Fibroblast of villous mesenchyme (primary cell): ENCODE data around the gene CABP1. TPM values are rescaled to one million over a fixed set of nuclear protein-coding genes. Genes with fewer than 3 reads are reported as not detected.
"Not testable (repeated sequence)": the region's sequence is repeated elsewhere in the genome, so short reads cannot be mapped to it uniquely, and the experiment has no call there.

Source experiments
- DNase-seq: peaks from one replicate; pipeline ENCODE4 v3.0.0-alpha.2; 2010; ENCODE audit warnings: low read depth
- H3K4me3 ChIP-seq: 2 replicates; pipeline ENCODE4 v1.5.1; 2011; ENCODE audit warnings: low read depth, mild to moderate bottlenecking, low read length
- total RNA-seq: library from RNA; depleted of rRNA; stranded (reverse); fragments of >200 nt; gene quantifications from 2 replicates; pipeline ENCODE4 v1.2.3, GENCODE V29; 2012
- TF ChIP-seq, protein P1 (sequence below): IDR thresholded peaks from 2 replicates; pipeline ENCODE4 v1.5.1; 2012; ENCODE audit warnings: low read depth, mild to moderate bottlenecking, low read length; ENCODE audit not compliant: insufficient read depth

CABP1 gene
- total RNA-seq, 1 donor = not detected

DNA sequence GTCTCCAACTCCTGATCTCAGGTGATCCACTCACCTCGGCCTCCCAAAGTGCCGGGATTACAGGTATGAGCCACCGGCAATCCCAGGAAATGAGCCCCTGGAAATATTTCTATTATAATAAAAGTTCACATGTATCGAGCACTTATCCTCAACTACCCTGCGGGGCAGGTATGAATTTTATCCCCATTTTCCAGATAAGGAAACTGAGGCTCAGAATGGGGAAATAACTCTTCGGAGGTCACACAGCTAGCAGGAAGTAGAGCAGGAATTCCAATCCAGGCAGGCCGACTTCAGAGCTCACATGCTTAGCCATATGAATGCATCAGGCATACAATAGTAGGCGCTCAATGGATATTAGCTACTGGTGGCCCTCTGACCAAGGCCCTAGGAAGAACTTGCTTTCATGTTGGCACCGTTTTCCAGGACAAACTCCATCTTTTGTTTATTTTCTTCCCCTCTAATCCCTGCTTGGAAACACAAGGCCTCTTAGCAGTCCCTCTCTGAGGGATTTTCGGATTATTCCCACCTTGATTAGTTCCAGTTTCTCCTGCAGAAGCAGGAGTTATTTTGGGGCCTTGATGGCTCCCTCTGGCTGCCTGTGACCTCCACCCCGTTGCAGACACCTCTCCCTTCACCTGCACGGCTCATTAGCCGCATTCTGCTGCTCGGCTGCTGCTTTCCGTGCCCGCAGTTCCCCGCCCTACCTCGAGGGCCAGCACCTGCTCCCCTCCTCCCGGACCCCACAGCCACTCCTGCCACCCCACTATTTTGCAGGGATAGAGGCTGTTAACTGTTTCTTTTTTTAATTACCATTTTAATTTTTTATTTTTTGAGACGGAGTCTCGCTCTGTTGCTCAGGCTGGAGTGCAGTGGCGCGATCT is 40.5 kb upstream of the CABP1 start:
- DNase-seq = no peak
- no peak overlapping the region for H3K4me3 ChIP-seq
- TF ChIP-seq, protein P1, sequence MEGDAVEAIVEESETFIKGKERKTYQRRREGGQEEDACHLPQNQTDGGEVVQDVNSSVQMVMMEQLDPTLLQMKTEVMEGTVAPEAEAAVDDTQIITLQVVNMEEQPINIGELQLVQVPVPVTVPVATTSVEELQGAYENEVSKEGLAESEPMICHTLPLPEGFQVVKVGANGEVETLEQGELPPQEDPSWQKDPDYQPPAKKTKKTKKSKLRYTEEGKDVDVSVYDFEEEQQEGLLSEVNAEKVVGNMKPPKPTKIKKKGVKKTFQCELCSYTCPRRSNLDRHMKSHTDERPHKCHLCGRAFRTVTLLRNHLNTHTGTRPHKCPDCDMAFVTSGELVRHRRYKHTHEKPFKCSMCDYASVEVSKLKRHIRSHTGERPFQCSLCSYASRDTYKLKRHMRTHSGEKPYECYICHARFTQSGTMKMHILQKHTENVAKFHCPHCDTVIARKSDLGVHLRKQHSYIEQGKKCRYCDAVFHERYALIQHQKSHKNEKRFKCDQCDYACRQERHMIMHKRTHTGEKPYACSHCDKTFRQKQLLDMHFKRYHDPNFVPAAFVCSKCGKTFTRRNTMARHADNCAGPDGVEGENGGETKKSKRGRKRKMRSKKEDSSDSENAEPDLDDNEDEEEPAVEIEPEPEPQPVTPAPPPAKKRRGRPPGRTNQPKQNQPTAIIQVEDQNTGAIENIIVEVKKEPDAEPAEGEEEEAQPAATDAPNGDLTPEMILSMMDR = no peak

DNA sequence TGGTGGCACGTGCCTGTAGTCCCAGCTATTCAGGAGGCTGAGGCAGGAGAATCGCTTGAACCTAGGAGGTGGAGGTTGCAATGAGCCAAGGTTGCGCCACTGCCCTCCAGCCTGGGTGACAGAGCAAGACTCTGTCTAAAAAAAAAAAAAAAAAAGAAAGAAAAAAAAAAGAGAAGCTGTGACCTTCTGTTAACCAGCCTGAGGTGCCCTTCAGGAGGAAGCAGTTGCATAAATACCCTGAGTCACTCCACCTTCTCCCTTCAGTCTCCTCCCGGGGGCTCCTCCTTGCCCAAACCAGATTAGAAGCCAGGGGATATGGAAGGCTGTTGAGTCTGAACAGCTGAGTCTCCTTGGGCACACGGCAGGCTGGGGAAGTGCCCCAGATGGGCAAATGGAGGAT is 38.0 kb upstream of the CABP1 start:
- DNase-seq, H3K4me3 ChIP-seq: not testable (repeated sequence)

DNA sequence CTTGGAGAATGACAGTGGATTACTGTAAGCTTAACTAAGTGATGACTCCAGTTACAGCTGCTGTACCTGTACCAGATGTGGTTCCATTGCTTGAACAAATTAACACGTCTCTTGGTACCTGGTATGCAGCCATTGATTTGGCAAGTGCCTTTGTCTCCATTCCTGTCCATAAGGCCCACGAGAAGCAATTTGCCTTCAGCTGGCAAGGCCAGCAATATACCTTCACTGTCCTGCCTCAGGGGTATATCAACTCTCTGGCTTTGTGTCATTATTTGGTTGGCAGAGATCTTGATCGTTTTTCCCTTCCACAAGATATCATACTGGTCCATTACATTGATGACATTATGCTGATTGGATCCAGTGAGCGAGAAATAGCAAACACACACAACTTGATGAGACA is 29.9 kb upstream of the CABP1 start:
- TF ChIP-seq, protein P1 = no peak
- DNase-seq = no peak
- H3K4me3 ChIP-seq = no peak overlapping the region

DNA sequence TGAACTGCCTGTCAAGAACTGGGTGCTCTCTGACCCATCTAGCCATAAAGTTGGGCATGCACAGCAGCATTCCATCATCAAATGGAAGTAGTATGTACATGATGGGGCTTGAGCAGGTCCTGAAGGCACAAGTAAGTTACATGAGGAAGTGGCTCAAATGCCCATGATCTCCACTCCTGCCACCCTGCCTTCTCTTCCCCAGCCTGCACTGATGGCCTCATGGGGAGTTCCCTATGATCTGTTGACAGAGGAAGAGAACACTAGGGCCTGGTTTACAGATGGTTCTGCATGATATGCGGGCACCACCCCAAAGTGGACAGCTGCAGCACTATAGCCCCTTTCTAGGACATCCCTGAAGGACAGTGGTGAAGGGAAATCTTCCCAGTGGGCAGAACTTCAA is 28.9 kb upstream of the CABP1 start:
- not testable (repeated sequence) for DNase-seq

DNA sequence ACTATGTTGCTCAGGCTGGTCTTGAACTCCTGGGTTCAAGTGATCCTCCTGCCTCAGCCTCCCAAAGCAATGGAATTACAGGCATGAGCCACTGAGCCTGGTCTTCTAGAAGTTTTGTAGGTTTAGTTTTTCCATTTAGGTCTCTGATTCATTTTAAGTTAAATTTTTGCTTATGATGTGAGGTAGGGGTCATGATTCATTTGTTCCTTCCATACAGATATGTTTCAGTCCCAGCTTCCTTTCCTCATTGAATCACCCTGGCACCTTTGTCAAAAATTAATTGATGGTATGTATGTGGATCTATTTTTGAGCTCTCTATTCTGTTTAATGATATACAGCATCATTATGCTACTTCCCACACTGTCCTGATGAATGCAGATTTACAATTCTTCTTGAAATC is 25.6 kb upstream of the CABP1 start:
- TF ChIP-seq, protein P1 = no peak
- H3K4me3 ChIP-seq = no peak overlapping the region
- no peak for DNase-seq

More for the DNA sequence above, 28.9 kb upstream of the CABP1 start:
- H3K4me3 ChIP-seq = not testable (repeated sequence)

DNA sequence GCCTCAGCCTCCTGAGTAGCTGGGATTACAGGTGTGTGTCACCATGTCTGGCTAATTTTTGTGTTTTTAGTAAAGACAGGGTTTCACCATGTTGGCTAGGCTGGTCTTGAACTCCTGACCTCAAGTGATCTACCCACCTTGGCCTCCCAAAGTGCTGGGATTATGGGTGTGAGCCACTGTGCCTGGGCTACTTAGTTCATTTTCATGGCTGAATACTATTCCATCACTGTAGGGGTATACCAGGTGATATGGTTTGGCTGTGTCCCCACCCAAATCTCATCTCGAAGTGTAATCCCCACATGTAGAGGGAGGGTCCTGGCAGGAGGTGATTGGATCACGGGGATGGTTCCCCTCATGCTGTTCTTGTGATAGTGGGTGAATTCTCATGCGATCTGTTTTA is 23.2 kb upstream of the CABP1 start:
- H3K4me3 ChIP-seq, DNase-seq: not testable (repeated sequence)

DNA sequence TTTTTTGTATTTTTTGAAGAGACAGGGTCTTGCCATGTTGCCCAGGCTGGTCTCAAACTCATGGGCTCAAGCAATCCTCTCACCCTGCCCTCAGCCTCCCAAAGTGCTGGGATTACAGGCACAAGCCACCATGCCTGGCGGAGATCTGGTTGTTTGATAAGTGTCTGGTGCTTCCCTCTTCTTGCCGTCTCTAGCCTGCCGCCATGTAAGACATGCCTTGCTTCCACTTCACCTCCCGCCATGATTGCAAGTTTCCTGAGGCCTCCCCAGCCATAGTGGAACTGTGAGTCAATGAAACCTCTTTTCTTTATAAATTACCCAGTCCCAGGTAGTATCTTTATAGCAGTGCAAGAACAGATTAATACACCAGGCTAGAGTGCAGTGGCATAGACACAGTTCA is 22.7 kb upstream of the CABP1 start:
- not testable (repeated sequence) for H3K4me3 ChIP-seq, DNase-seq

DNA sequence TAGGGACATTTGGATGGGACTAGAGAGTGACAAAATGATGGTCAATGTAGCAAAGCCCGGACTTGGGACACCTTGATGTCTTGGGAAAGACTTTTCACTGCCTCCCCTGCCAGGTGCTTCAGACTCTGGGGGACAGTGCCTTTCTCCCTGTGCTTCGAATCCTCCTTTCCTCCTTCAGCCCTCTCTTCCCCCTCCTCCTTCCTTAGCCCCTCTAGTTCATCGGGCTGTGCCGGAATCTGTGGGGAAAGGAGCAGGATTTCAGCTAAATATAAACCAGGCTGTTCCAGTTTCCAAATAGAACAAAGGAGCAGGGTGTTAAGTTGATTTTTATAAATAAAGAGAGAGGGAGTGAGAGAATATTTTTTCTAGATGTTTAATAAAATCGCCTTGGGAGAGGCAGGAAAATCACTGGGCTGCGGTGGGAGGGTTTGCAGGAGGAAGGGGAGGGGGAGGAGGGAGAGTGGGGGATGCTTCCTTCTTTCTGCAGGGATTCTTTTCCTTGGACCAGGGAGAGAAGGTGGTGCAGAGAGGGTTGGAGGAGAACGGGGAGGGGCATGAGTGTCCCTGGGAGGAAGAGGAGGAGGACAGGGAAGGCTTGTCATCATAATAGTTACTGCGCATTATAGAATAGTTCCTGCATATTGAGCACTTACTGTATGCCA is 21.3 kb upstream of the CABP1 start:
- DNase-seq = no peak
- H3K4me3 ChIP-seq = no peak overlapping the region
- TF ChIP-seq, protein P1 = no peak

DNA sequence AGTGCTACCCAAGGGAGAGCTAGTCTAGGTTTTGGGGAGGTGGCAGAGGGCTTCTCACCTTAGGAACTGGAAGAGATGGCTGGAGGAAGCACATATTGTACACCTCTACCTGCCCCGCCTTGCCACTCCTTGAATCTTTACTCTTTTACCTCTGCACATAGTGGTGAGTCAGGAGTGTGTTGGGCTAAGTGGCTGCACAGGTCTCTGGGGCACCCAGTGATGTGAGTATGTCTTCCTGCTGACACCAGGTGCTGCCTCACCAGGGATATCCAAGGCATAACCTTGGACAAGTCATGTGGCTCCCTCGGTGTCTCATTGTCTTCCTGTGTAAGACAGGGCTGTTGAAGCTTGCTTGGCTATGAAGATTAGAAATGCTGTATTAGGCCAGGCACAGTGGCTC is 19.8 kb upstream of the CABP1 start:
- H3K4me3 ChIP-seq = no peak overlapping the region
- TF ChIP-seq, protein P1 = no peak

More for the DNA sequence above, 19.8 kb upstream of the CABP1 start:
- DNase-seq = no peak
